NCI-H345 treated with DMSO at 0.1 percent for 48 hours (cell line): ENCODE results near the gene CPPED1.
"Not testable (repeated sequence)": the region's sequence is repeated elsewhere in the genome, so short reads cannot be mapped to it uniquely, and the experiment has no call there.

Experiments
- DNase-seq: peaks from one replicate; lab custom pipeline; 2025; ENCODE audit not compliant: unreplicated experiment; lab: John Stamatoyannopoulos, UW

Gene CPPED1

GRCh38 chr16:12802048-12802447, 1.6 kb downstream of the CPPED1 start:
- DNase-seq = no peak

GRCh38 chr16:12801511-12802042, 2.1 kb downstream of the CPPED1 start:
- DNase-seq = no peak

- no peak for DNase-seq
These were observed 2.9 kb downstream of the CPPED1 start for GRCh38 chr16:12800817-12801216.

- DNase-seq = not testable (repeated sequence)
These were observed 3.7 kb downstream of the CPPED1 start for GRCh38 chr16:12799996-12800395.

- DNase-seq = no peak
These were observed 4.8 kb downstream of the CPPED1 start for GRCh38 chr16:12798846-12799245.

- no peak for DNase-seq
These were observed 5.5 kb downstream of the CPPED1 start for GRCh38 chr16:12798171-12798570.

- no peak for DNase-seq
These were observed 7.2 kb downstream of the CPPED1 start for GRCh38 chr16:12796498-12796897.

- no peak for DNase-seq
These were observed 8.9 kb downstream of the CPPED1 start for GRCh38 chr16:12794486-12795387.

GRCh38 chr16:12793865-12794240, 9.8 kb downstream of the CPPED1 start:
- no peak for DNase-seq

GRCh38 chr16:12793120-12793864, 10.4 kb downstream of the CPPED1 start:
- DNase-seq = no peak

GRCh38 chr16:12792528-12792927, 11.2 kb downstream of the CPPED1 start:
- not testable (repeated sequence) for DNase-seq

GRCh38 chr16:12791340-12791739, 12.3 kb downstream of the CPPED1 start:
- DNase-seq = no peak

- no peak for DNase-seq
These were observed 14.9 kb downstream of the CPPED1 start for GRCh38 chr16:12788758-12789157.

GRCh38 chr16:12786081-12786480, 17.6 kb downstream of the CPPED1 start:
- DNase-seq = no peak

- no peak for DNase-seq
These were observed 19.6 kb downstream of the CPPED1 start for GRCh38 chr16:12784076-12784475.

GRCh38 chr16:12781777-12782176, 21.9 kb downstream of the CPPED1 start:
- no peak for DNase-seq

GRCh38 chr16:12780467-12780866, 23.2 kb downstream of the CPPED1 start:
- no peak for DNase-seq

GRCh38 chr16:12778726-12779125, 25.0 kb downstream of the CPPED1 start:
- no peak for DNase-seq

- no peak for DNase-seq
These were observed 27.9 kb downstream of the CPPED1 start for GRCh38 chr16:12775656-12776236.

- DNase-seq = no peak
These were observed 30.5 kb downstream of the CPPED1 start for GRCh38 chr16:12773221-12773620.

- DNase-seq = no peak
These were observed 32.3 kb downstream of the CPPED1 start for GRCh38 chr16:12771341-12771798.
